SKM-1 treated with dmso at 0.1 percent for 144 hours (cell line): Measurements from ENCODE around the gene UBC.

ENCODE experiments used
- DNase-seq: peaks from one replicate; lab custom pipeline; 2025; ENCODE audit not compliant: unreplicated experiment; lab: John Stamatoyannopoulos, UW

UBC gene

GRCh38 chr12:124914392-124915238 lies at the start of gene UBC:
UBC (minus strand) TSS chr12:124914650; CDS start chr12:124913771, 879 bp downstream.
- DNase-seq: no peak

- no peak for DNase-seq
Measured at GRCh38 chr12:124963211-124963610, 48.8 kb upstream of the UBC start.

- DNase-seq: no peak
Measured at GRCh38 chr12:124961055-124961454, 46.6 kb upstream of the UBC start.

GRCh38 chr12:124956571-124956970 lies 42.1 kb upstream of the UBC start:
- DNase-seq: no peak

GRCh38 chr12:124954771-124955170 lies 40.3 kb upstream of the UBC start:
- DNase-seq: no peak

DNA sequence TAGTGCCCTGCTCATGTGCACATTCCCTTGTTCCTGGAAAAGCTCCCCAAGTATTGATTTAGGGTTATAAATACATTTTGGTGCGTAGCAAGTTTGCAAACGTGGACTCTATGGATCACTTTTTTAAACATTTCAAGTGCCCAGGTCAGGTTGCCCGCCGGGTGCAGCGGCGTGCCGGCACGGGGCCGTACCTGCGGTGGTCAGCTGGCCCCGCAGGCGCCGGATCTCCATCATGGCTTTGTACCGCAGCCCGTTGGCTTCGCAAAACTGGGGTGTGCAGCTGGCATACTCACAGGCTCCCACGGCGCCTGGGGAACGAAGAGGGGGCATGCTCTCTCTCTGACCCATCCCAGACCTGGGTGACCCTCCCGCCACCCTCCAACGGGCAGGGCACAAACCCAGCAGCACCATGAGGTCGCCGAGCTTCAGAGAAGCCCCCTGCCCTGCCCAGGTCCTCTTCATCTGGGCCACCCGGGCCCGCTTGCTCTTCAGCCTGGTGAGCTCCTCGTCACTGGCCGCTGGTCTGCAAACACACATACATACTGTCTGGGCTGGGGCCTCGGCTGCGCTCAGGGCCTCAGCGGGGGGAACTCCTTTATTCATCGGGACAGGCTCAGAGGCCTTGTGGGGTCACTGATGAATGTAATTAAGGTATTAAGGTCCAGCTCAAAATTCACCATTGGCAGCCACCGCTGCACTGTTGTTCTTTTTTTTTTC lies 39.4 kb upstream of the UBC start:
- DNase-seq: no peak

GRCh38 chr12:124952801-124953200 lies 38.4 kb upstream of the UBC start:
- no peak for DNase-seq

GRCh38 chr12:124952295-124952694 lies 37.8 kb upstream of the UBC start:
- no peak for DNase-seq

GRCh38 chr12:124949779-124950728 lies 35.6 kb upstream of the UBC start:
- DNase-seq: no peak

GRCh38 chr12:124949066-124949465 lies 34.6 kb upstream of the UBC start:
- DNase-seq: no peak

GRCh38 chr12:124947561-124948398 lies 33.3 kb upstream of the UBC start:
- DNase-seq: no peak

GRCh38 chr12:124947013-124947412 lies 32.6 kb upstream of the UBC start:
- no peak for DNase-seq

- no peak for DNase-seq
Measured at GRCh38 chr12:124946447-124946793, 32.0 kb upstream of the UBC start.

DNA sequence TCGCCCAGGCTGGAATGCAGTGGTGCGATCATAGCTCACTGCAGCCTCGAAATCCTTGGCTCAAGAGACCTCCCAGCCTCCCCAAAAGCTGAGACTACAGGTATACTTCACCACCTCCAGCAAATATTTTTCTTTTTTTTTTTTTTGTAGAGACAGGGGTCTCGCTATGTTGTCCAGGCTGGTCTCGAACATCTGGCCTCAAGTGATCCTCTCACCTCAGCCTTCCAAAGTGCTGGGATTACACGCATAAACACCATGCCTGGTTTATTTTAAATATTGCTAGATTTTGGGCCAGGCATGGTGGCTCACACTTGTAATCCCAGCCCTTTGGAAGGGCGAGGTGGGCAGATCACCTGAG lies 26.7 kb upstream of the UBC start:
- no peak for DNase-seq

DNA sequence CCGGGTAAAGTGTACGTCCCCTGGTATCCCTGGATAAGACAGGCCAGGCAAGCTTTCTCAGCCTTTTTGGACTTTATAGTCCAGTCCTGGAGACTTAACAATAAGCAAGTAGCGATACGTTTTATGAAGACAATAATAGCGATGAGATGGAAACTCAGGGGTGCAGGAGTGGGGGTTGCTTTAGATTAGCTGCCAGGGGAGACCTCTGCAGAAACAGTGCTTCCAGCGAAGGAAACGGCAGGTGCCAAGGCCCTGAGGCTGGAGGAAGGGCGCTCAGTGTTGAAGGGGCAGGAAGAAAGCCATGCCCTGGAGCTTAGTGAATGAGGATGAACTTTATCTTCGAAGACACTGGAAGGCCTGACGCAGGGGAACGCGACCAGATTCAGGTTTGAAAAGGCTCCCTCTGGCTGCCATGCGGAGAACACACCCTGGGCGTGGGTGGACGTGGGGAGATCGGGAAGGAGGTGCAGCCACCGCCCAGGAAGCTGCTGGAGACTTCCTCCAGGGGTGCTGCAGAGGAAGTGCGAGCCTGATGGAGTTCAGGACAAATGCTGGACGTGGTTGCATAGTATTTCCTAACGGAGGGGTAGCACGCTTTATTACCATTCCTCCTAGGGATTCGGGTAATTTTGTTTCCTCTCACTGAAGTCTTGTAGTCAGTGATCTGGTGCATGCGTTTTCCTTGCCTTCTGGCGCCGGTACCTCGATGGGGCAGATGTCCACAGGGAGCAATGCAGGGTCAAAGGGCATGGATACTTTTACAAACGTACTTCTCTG lies 26.1 kb upstream of the UBC start:
- DNase-seq: no peak

GRCh38 chr12:124940143-124940392 lies 25.6 kb upstream of the UBC start:
- no peak for DNase-seq

DNA sequence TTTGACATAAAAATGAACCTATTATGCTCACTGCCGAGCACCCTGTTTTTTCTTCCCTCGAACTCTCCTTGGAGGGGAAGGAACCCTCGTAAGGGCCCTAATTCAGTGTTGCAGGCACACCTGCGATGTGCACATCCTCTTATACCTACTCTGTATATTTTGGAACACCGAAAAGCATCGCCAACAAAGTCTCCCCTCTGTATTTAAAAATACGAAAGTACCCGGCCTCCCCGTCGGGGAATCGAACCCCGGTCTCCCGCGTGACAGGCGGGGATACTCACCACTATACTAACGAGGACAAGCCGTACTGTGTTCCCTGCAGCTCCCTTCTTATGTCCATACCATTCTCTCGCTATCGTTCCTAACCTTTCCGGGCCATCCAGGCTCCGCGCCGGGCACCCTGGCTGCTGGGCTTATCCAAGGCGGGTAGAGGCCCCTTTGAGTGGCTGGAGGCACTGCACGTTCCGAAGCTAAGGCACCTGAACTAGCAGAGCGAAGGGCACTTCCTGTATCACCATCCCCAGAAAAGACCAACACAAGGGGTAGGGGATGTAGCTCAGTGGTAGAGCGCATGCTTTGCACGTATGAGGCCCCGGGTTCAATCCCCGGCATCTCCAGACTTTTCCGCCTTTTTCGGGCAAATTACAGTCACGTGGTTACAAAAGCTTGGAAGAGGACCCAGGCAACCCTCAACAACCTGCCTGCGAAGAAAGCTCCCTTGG lies 25.1 kb upstream of the UBC start:
- DNase-seq: no peak

DNA sequence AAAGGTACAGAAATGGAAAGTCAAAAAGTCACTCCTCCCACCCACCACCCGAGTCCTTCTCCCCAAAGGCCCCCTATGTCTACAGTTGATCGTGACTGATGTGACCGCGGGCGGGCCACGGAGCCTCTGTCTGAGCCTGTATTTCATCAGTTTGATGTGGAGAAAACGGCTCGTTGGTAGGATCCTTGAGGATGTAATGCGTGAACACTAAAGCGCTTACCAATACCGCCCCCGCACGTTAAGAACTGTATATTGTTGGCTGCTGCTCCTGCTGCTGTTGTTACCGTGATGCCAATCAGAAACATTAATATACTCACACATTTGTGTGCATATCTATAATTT lies 24.6 kb upstream of the UBC start:
- no peak for DNase-seq

GRCh38 chr12:124938587-124938986 lies 24.1 kb upstream of the UBC start:
- DNase-seq: no peak

DNA sequence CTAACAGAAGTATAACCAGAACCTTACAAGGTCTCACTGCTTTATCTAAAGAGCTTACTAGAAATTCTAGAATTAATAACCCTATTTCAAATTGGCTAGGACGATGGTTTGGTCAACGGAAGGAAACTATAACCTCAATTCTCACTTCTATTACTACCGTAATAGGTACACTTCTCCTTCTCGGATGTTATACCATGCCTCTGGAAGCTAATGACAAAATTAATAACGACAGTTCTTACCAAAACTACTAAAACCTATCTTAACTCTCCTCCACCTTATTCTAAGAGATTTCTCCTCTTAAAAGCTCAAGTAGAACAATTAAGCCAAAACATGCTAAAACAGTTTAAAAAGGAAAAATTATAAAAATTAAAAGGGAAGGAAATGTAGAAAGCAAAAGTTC lies 23.7 kb upstream of the UBC start:
- DNase-seq: no peak
